ENCODE results near the gene LYZL4.

LYZL4 gene

GRCh38 chr3:42425736-42426407, 15.5 kb upstream of the LYZL4 start:
- DNase-seq, result no peak

DNA sequence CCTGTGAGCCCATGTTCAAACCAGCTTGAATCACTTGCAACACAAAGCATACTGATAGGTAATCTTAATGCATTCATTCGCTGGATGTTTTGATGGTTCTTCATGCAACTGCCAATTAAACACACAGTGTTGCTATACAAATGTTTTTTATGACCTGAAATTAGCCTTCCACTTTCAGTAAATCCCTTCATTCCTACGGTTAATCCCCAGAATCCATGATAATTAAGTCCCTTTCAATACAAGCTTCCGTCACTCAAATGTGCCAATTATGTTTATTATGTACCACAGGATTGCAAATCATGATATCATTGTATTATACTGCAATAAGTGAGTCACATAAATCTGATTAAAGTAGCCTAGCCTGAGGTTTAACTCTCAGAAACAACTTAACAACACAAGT, 14.5 kb upstream of the LYZL4 start:
- no peak for DNase-seq

- no peak for DNase-seq
Observed at GRCh38 chr3:42421818-42422796, 11.7 kb upstream of the LYZL4 start.

GRCh38 chr3:42419563-42419962, 9.2 kb upstream of the LYZL4 start:
- DNase-seq, result no peak

DNA sequence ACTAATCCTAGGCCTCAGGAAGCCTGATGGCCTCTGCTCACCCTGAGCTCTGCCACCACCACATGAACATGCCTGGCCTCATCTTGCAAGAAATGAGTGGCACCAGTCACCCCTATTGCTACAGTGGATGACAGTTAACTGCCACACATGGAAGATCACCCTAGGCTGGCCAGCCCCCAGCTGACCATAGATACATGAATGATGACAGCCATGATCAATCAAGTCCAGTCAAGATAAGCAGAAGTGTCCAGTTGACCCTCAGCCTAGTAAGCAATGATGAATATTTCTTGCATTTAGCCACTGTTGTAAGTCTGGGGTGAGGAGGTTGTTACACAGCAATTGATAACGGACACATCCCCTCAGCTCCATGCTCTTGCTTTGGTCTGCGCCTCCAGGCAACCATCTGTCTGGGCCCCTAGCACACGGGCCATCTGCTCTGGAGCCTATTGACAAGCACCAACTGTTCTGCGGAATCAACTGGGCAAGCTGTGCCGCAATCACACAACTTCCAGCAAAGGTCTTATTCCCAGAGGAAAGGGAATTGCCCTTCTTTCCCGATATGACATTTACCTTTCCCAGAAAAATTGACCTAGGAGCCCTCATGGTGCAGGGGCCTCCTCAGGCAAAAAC, 2.2 kb upstream of the LYZL4 start:
- DNase-seq, result no peak

DNA sequence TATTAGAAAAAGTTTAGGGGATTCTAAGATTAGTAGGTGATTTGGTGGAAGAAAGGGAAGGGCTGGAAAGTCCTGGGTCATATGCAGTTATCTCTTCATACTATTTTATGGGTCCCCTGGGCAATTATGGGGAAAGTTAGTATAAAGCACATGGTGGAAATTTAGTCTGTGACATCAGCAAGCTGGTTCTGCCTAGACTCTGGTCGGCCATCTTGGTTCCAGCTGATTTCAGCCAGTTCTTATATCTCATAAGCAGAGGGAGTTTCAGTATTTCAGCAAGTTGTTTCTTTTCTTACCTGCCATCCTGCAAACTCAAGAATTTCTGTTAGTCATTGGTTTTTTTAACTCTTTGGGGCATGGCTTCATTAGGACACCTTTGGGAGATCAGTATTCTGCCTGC, 1.0 kb upstream of the LYZL4 start:
- DNase-seq, result no peak

- no peak for DNase-seq
Observed at GRCh38 chr3:42408156-42408555, 2.3 kb downstream of the LYZL4 start.

DNA sequence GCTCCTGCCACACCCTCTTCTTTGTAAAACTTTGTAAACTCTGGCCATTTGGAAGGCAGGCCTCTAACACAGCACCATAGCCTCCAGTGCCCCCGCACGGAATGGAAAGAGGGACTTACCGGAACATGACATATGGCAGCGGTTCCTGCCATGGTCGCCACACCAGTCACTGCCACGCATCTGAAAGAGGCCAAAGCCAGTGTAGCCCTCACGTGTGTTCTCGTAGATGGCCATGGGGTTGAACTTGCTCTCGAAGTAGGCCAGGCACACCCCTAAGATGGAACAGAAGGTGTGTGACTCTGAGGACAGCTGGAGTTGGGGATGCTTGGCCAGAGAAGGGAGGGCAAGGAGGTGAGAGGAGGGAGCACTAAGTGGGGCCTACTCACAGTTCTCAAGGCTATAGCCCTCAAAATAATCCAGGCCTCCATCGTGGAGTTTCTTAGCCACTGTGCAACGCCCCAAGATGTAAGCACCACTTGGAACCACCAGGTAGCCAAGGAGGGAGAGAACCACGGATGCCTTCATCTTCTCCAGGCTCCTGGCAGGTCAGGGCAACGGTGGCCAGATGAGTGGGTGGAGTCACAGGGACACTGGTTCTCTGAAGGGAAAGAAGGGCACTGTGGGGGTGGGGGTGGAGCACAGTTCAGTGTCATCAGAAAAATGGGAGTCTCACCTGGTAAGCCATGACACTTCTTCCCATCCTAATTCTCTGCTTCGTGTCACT, 3.5 kb downstream of the LYZL4 start:
- no peak for DNase-seq

DNA sequence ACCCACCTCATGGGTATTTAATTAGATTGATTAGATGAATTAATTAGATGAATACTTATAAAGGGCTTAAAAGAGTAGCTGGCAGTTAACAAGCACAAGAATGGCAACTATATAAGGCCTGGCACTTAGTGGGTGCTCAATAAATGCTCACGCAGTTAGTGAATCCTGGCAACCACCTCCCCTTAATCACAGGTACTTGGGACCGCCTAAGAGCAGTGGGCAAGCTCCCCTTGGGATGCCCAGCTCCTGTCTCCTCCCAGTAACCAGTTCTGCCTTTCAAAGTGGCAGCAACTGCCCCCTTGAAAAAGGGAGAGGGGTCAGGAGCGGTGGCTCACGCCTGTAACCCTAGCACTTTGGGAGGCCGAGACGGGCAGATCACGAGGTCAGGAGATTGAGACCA, 4.6 kb downstream of the LYZL4 start:
- no peak for DNase-seq

DNA sequence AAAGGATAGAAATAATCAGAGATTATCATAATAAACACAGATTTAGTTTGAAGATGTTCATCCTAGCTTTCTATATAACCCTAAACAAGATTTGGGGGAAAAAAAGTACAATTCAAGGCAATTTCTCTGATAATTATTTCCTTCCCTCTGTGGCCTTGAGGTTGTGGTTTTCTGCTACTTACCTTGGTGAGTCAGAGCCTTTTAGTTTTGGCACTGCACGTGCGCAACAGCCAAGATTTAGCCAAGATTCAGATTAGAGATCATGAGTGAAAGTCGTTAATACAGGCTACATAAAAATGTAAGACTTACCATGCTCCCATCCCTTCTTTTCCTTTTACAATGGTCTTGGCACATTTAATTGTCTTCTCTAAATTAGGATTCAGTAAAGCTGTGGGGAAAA, 6.7 kb downstream of the LYZL4 start:
- no peak for DNase-seq

- no peak for DNase-seq
Observed at GRCh38 chr3:42402394-42403096, 7.9 kb downstream of the LYZL4 start.

DNA sequence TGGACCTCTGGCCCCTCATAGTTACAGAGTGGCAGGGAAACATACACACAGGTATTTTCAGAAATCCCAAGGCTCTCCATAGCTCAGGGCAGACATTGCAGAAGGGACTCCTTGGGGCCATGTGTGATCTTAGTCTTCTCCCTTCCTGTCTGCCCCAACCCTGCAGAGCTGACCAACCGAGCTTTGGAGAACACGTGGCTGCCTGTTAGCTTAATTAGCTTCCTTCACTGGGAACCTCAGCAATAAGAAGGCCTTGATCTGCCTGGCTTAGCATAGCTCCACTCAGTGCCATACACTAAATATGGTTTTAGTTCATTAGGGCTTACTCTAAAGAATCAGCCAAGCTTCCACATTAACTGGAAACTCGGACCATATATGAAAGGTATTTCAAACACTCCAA, 12.3 kb downstream of the LYZL4 start:
- no peak for DNase-seq

GRCh38 chr3:42397644-42398043, 12.8 kb downstream of the LYZL4 start:
- no peak for DNase-seq

DNA sequence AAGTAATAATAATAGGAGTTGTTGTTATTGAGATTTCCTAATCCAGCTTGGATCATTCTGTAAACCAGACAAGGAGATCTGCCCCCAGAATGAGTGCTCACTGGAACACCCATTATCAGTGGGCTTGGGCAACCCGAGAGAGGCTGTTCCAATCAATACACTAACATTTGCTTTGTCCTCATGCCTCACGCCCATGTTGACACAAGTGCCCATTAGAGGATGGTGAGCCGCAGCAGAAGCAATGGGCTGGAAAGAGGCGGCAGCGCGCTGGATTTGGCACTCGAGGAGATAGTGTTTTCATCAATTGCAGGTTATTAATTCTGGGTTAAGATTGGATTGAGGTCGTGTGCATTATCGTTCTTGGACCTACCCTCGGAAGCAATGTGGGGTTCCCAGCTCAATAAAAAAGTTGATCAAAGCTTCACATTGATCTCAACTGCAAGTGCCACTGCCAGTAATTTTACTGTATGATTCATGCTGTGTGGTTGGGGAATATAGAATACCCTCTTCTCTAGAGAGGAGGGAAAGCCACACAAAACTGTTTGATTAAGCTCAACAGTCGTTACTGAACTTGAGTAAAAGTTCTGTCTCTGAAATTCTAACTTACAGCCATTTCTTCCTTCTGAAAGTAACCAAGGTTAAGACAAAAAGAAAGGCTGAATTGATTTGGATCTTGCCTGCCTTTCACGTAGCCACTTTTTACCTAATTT, 15.7 kb downstream of the LYZL4 start:
- DNase-seq, result no peak

GRCh38 chr3:42387802-42388651, 22.4 kb downstream of the LYZL4 start:
- peak; percentile 15 for DNase-seq

DNA sequence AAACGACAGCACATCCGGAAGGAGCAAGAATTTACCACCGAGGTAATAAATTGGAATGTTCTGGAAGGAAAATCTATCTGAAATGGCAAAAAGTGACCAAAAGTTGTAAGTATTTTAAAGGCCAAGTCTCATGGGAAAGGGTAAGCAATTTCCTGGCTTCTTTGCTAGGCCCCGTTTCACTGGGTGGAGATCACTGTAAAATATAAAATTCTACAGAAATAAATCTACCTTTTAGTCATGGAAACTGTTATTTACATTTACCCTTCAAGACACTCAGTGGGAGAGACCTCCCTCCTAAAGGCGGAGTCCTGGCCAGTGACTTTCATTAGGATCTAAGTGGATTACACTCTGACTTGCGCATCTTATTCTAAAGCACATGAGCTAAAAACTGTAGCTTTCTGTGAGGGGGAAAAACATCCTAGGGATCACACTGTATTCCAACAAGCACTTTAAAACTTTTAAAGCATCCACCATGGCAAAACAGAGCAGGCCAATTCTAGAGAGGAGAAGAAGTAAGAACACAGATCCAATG, 28.8 kb downstream of the LYZL4 start:
- DNase-seq, result no peak

DNA sequence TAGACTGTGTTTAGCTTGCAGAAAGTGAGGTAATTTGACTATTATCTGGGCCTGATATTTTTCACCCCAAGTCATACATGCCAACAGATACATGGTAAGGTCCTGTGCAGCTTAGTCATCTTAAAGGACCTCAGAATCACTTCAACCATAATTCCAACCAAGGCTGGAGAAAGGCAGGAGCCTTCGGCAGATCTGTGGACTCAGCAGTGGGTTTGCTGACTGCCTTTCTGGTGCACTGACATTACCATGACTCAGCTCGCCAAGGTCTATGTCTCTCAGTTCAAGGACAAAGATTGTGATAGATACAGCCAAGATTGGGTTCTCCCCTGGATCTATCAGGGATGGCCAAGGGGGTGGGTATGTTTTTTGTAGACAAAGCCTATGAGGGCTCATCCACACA, 32.7 kb downstream of the LYZL4 start:
- DNase-seq, result no peak

DNA sequence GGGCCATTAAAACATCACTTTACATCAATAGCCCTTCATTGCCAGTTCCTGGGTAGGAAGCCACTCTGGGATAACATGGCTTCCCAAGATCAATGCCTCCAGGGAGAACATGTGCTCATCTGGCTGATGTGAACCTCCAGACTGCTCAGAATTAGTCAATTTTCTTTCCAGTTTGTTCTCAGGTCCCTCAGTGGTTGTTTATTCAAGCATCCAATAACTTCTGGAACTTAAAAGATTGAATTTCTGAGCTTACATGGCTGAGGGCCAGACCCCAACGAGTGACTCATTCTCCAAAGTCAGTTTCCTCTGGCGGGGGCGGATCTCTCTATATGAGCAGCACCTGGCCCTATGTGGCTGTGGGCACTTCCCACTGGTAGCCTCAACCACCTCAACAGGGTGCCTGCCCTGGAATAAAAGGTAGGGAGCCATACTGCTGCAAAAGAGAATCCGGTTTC, 34.0 kb downstream of the LYZL4 start:
- DNase-seq, result peak; percentile 69

DNA sequence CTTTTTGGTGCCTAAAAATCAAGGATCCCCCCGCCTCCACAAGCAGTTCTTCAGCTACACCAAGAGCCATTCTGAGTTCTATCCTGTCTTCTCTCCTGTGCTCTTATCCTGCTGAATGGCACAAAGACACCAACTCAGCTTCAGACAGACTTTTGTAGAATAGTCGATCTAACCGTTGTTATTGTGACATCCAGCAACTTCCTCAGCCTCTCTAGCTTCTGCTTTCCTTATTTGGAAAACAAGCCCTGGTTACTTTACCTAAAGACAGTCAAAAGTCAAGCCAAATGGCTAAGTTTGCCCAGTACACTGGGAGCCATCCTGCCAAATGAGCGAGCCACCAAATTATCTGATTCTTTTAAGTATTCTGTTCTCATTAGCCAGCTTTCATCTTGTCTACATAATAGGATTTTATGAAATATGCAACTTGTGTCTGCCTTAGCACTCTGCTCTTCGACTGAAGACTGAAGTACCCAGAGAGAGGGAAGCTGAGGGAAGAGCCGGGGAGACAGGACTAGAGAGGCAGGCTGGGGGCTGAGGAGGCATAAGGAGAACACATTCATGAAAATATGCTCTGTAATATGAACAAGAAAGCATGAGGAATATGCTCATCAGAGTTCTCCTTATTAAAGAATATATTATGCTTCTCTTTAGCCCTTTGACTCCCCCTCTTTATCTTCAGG, 35.1 kb downstream of the LYZL4 start:
- DNase-seq, result no peak

- no peak for DNase-seq
Observed at GRCh38 chr3:42371776-42372175, 38.6 kb downstream of the LYZL4 start.
